Measurements from ENCODE around the gene TUBB.
"Not testable (repeated sequence)": the region's sequence is repeated elsewhere in the genome, so short reads cannot be mapped to it uniquely, and the experiment has no call there.

Gene TUBB

GRCh38 chr6:30719356-30719755, 796 bp upstream of the TUBB start:
- no peak for DNase-seq

- peak; percentile 76 for DNase-seq
Observed at GRCh38 chr6:30720738-30721197, 616 bp downstream of the TUBB start.

- DNase-seq = peak; percentile 89
Observed at GRCh38 chr6:30721198-30722024, 1.3 kb downstream of the TUBB start.

- DNase-seq = not testable (repeated sequence)
Observed at GRCh38 chr6:30722025-30722279, 1.8 kb downstream of the TUBB start.

GRCh38 chr6:30722280-30723112, 2.3 kb downstream of the TUBB start:
- peak; percentile 84 for DNase-seq

- DNase-seq = not testable (repeated sequence)
Observed at GRCh38 chr6:30723159-30723842, 3.1 kb downstream of the TUBB start.

- not testable (repeated sequence) for DNase-seq
Observed at GRCh38 chr6:30723843-30724741, 3.9 kb downstream of the TUBB start.

GRCh38 chr6:30724906-30725667, 4.9 kb downstream of the TUBB start:
- no peak for DNase-seq

- DNase-seq = no peak
Observed at GRCh38 chr6:30725713-30726505, 5.8 kb downstream of the TUBB start.

GRCh38 chr6:30726506-30727413, 6.6 kb downstream of the TUBB start:
- no peak for DNase-seq

- DNase-seq = no peak
Observed at GRCh38 chr6:30727920-30728553, 7.9 kb downstream of the TUBB start.

- DNase-seq = peak; percentile 95
Observed at GRCh38 chr6:30730601-30731435, 10.7 kb downstream of the TUBB start.

- DNase-seq = no peak
Observed at GRCh38 chr6:30732237-30732943, 12.2 kb downstream of the TUBB start.

GRCh38 chr6:30735668-30736314, 15.6 kb downstream of the TUBB start:
- DNase-seq = no peak

- no peak for DNase-seq
Observed at GRCh38 chr6:30738532-30738931, 18.4 kb downstream of the TUBB start.

- no peak for DNase-seq
Observed at GRCh38 chr6:30740540-30740870, 20.4 kb downstream of the TUBB start.

All from islet precursor cell (in vitro differentiated cells).